Epithelial cell of esophagus (primary cell): ENCODE measurements around the gene TMEM247.
"Not testable (repeated sequence)": the region's sequence is repeated elsewhere in the genome, so short reads cannot be mapped to it uniquely, and the experiment has no call there.

ENCODE experiments used
- DNase-seq: peaks from one replicate; pipeline ENCODE4 v3.0.0; 2010; ENCODE audit warnings: low read depth
- H3K4me3 ChIP-seq: 2 replicates; pipeline ENCODE4 v1.5.1; 2011; ENCODE audit warnings: mild to moderate bottlenecking, low read length, control low read depth
- CTCF ChIP-seq: IDR thresholded peaks from 2 replicates; pipeline ENCODE4 v1.5.1; 2011; ENCODE audit warnings: low read depth, mild to moderate bottlenecking, low read length, control low read depth, inconsistent platforms; ENCODE audit not compliant: insufficient read depth; ENCODE audit errors: missing control alignments

The TMEM247 gene

GRCh38 chr2:46469116-46469515 is 10.2 kb upstream of the TMEM247 start:
- peak; percentile 82 for DNase-seq
- no peak for TF ChIP-seq CTCF

DNA sequence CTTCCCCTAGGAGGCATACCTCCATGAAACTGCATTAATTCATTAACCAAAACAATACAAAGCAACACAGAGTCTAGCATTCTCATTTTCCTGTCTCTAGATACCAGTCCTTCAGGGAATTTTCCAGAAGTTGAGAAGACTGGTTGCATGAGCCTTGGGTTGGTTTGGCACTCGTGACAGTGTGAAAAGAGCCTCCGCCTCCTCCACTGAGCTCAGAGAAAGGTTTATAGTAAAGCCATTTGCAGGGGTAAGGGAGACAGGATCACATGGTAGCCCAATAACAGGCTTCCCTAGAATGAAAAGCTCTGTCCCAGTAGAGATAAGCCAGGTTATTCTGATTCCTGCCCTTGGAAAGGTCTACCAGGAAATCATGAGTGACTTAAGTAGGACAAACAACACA is 9.7 kb upstream of the TMEM247 start:
- TF ChIP-seq CTCF, result no peak
- DNase-seq, result no peak
- no peak overlapping the region for H3K4me3 ChIP-seq

More at GRCh38 chr2:46469116-46469515, 10.2 kb upstream of the TMEM247 start:
- no peak overlapping the region for H3K4me3 ChIP-seq

DNA sequence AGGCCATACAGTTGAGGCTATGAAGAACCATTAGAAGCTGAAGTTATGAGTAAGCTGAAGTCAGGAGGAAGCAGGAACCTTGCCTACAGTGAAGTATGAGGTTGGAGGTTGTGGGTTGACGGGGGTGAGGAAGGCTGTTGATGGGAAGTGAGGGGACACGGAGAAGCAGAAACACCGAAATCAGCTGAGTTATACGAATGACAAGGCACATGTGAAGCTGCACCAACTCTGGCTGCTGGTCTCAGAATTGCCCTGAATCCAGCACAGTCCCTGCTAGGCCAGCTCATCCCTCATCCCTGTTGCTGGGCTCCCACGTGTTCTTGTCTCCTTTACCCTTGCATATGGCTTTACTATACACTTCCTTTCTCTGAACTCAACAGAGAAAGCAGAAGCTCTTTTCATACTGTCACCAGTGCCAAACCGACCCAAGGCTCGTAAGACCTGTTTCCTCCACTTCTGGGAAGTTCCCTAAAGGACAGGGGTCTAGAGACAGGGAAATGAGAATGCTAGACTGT is 9.2 kb upstream of the TMEM247 start:
- H3K4me3 ChIP-seq, result no peak overlapping the region
- no peak for TF ChIP-seq CTCF
- no peak for DNase-seq

DNA sequence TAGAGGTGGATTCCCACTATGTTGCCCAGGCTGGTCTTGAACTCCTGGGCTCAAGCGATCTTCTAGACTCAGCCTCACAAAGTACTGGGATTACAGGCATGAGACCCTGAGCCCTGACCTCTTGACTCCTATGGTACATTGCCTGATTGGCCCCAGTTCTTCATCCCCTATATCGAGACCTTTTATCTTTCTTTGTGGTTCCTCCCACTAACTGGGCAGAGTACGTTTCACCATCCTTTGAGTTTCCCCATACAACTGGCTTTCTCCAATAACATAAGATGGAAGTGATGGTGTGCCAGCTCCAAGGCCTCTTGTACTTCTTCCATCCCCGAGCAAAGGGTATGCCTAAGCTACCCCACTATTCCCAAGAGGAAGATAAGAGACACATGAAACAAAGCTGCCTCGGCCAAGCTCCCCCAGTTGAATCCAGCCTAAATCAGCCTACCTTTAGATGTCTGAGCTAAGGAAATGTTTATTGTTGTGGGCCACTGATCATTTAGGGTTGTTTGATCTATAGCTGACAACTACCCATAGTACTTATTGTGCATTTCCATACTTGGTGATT is 8.3 kb upstream of the TMEM247 start:
- DNase-seq, result no peak
- no peak for TF ChIP-seq CTCF
- H3K4me3 ChIP-seq, result no peak overlapping the region

DNA sequence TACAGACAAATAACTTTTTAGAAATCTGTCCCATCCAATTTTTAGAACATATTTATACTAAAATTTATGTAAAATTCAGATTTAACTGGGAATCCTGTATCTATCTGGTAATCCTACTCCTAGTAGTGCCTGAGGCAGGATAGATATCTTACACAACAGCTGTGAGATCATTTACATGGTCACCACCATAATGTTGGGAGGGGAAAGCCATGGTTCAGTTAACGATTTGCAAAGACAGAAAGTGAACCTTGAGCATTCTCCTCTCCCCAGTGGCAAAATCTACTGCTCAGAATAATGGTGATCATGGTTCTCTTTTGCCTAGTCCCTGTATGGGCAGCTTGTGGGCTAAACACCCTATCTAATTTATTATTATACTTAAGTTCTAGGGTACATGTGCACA is 7.7 kb upstream of the TMEM247 start:
- no peak for TF ChIP-seq CTCF
- no peak overlapping the region for H3K4me3 ChIP-seq
- DNase-seq, result peak; percentile 30

- not testable (repeated sequence) for DNase-seq, H3K4me3 ChIP-seq
These were observed 7.2 kb upstream of the TMEM247 start for GRCh38 chr2:46472165-46472564.

DNA sequence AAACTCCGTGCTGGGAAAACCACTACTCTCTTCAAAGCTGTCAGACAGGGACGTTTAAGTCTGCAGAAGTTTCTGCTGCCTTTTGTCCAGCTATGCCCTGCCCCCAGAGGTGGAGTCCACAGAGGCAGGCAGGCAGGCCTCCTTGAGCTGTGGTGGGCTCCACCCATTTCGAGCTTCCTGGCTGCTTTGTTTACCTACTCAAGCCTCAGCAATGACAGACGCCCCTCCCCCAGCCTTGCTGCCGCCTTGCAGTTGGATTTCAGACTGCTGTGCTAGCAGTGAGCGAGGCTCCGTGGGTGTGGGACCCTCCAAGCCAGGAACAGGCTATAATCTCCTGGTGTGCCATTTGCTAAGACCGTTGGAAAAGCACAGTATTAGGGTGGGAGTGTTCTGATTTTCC is 1.9 kb upstream of the TMEM247 start:
- DNase-seq, H3K4me3 ChIP-seq: not testable (repeated sequence)

GRCh38 chr2:46477925-46478324 is 1.4 kb upstream of the TMEM247 start:
- TF ChIP-seq CTCF, result no peak
- no peak overlapping the region for H3K4me3 ChIP-seq
- DNase-seq, result no peak
